ENCODE results near the gene CCDC174. TPM values are rescaled to one million over a fixed set of nuclear protein-coding genes. Genes with fewer than 3 reads are reported as not detected.

Gene CCDC174
- total and polyA plus RNA-seq, 10 of the 15 experiments (the other 5 are each of a cell fraction or from before 2014, with no cell fraction given): 11.6 to 31.3 (median 19.1) TPM

GRCh38 chr3:14716591-14716990, 65.0 kb downstream of the CCDC174 start:
- H4K20me1 ChIP-seq (ENCODE audit: control insufficient read depth, insufficient read depth): no peaks in the 10 kb centered on the region
- no peak overlapping the region for H2AFZ ChIP-seq (ENCODE audit: control insufficient read depth, low read depth, low read length)
- H3K4me1 ChIP-seq (ENCODE audit: control insufficient read depth, insufficient read depth, low read length): peaks cover 28% of the 10 kb centered on the region
- ChIA-PET RAD21 (ENCODE audit: unreplicated experiment) (no interaction called here), SMC1A (ENCODE audit: uncharacterized antibody, unreplicated experiment) (no interaction called here), POLR2A (no interaction called here), CTCF (interaction anchor here (1.2 kb wide), 1 partner anchor 64 kb away, joined by 5 read pairs; no protein-coding TSS in a partner anchor)
- no peak overlapping the region for H3K4me2 ChIP-seq (ENCODE audit: control insufficient read depth, insufficient read depth)
- in situ Hi-C loops (cut with MboI): no loop called here
- 44% methylated on average over 1 of the region's 1 CpG for WGBS (ENCODE audit: insufficient coverage, insufficient replicate concordance, low lambda C conversion rate, missing lambda C conversion rate)
- DNase-seq (ENCODE audit: low read depth, low spot score) (no peak), ATAC-seq (no peak), FAIRE-seq (no peak)
- no peaks in the 10 kb centered on the region for H3K79me2 ChIP-seq (ENCODE audit: control insufficient read depth, insufficient read depth, low read length)
- intact Hi-C loops (cut with micrococcal nuclease; ENCODE audit: unreplicated experiment): no loop called here
- TF ChIP-seq NBN (IDR thresholded peaks at IDR 0.05) (no peak), YBX1 (IDR thresholded peaks at IDR 0.05) (no peak)
- no TSS peak for BruUV-seq (replicated peaks)
- no peak overlapping the region for H3K27ac ChIP-seq (ENCODE audit: control insufficient read depth, insufficient read depth)
- H3K9ac ChIP-seq (ENCODE audit: control insufficient read depth, insufficient read depth, low read length): no peak overlapping the region
- H3K4me3 ChIP-seq: no peak overlapping the region
- peaks cover 0 to 1% of the 10 kb centered on the region in 2 experiments; a peak in 1 of 4 replicates for H3K36me3 ChIP-seq (ENCODE audit: control insufficient read depth in 2 of 2, insufficient read depth in 2 of 2, low read length in 1 of 2)
- H3K9me3 ChIP-seq (replicated peaks; ENCODE audit: control insufficient read depth, insufficient read depth, low read length): peaks cover 10% of the 10 kb centered on the region
- no peaks in the 10 kb centered on the region for H3K27me3 ChIP-seq (replicated peaks in 1 of 2; ENCODE audit: control insufficient read depth in 2 of 2, insufficient read depth in 2 of 2, low read length in 1 of 2)

GRCh38 chr3:14717307-14717706, 65.7 kb downstream of the CCDC174 start:
- POLR2A ChIA-PET: no interaction called here
- DNase-seq (ENCODE audit: low read depth, low spot score): no peak
- CTCF ChIA-PET: interaction anchor here (1.2 kb wide), 1 partner anchor 63 kb away, joined by 5 read pairs; no protein-coding TSS in a partner anchor
- RAD21 ChIA-PET (ENCODE audit: unreplicated experiment): no interaction called here
- BruUV-seq (replicated peaks): no TSS peak
- Histone ChIP-seq H4K20me1 (ENCODE audit: control insufficient read depth, insufficient read depth) (no peaks in the 10 kb centered on the region), H3K27ac (ENCODE audit: control insufficient read depth, insufficient read depth) (no peak overlapping the region), H2AFZ (ENCODE audit: control insufficient read depth, low read depth, low read length) (no peak overlapping the region), H3K9me3 (replicated peaks; ENCODE audit: control insufficient read depth, insufficient read depth, low read length) (peaks cover 7% of the 10 kb centered on the region), H3K4me1 (ENCODE audit: control insufficient read depth, insufficient read depth, low read length) (peaks cover 29% of the 10 kb centered on the region), H3K4me2 (ENCODE audit: control insufficient read depth, insufficient read depth) (no peak overlapping the region), H3K9ac (ENCODE audit: control insufficient read depth, insufficient read depth, low read length) (no peak overlapping the region), H3K4me3 (no peak overlapping the region), H3K36me3 (ENCODE audit: control insufficient read depth in 2 of 2, insufficient read depth in 2 of 2, low read length in 1 of 2) (peaks cover 0 to 1% of the 10 kb centered on the region in 2 experiments; a peak in 1 of 4 replicates), H3K79me2 (ENCODE audit: control insufficient read depth, insufficient read depth, low read length) (no peaks in the 10 kb centered on the region), H3K27me3 (replicated peaks in 1 of 2; ENCODE audit: control insufficient read depth in 2 of 2, insufficient read depth in 2 of 2, low read length in 1 of 2) (no peaks in the 10 kb centered on the region)
- SMC1A ChIA-PET (ENCODE audit: uncharacterized antibody, unreplicated experiment): no interaction called here
- no peak for ATAC-seq
- intact Hi-C loops (cut with micrococcal nuclease; ENCODE audit: unreplicated experiment) (no loop called here), in situ Hi-C loops (cut with MboI) (no loop called here)
- FAIRE-seq: no peak
- 100% methylated on average over 1 of the region's 1 CpG for WGBS (ENCODE audit: insufficient coverage, insufficient replicate concordance, low lambda C conversion rate, missing lambda C conversion rate)
- no peak for TF ChIP-seq NR2F1 (conservative IDR thresholded peaks at IDR 0.05)
- TF ChIP-seq CHD1 (IDR thresholded peaks at IDR 0.05; ENCODE audit: low read depth, low read length): no peak
- no peak for TF ChIP-seq ZNF687 (IDR thresholded peaks at IDR 0.05)
- TF ChIP-seq USF1 (IDR thresholded peaks at IDR 0.05; ENCODE audit: borderline replicate concordance, extremely low read length, insufficient read depth, low read depth, low read length): no peak
- no peak for TF ChIP-seq RELA (IDR thresholded peaks at IDR 0.05; ENCODE audit: borderline replicate concordance, partially characterized antibody)
- TF ChIP-seq PAX8 (IDR thresholded peaks at IDR 0.05): no peak
- no peak for TF ChIP-seq SP1 (IDR thresholded peaks at IDR 0.05; ENCODE audit: low read depth, low read length)
- TF ChIP-seq ZBTB11 (CRISPR knock-in tag; IDR thresholded peaks at IDR 0.05): no peak
- no peak for TF ChIP-seq DPF2 (IDR thresholded peaks at IDR 0.05)
